ENCODE data around the gene TMEM129.

TMEM129 gene
- total RNA-seq: 19.6 to 26.4 (median 21.8) reads per million in 4 donors

- peak; percentile 91 to 97 (median 94) for DNase-seq
Measured at GRCh38 chr4:1721003-1721665, at the start of gene TMEM129, which contains the start of gene TACC3. Gene TMEM129 (minus strand): TSS chr4:1721323. CDS start chr4:1720837, 486 bp downstream. Gene TACC3 (plus strand): TSS chr4:1721521. CDS start chr4:1723422, 1,901 bp downstream.

GRCh38 chr4:1770791-1771231, 49.7 kb upstream of the TMEM129 start:
- no peak for DNase-seq

- DNase-seq: no peak
Measured at GRCh38 chr4:1770245-1770644, 49.1 kb upstream of the TMEM129 start.

- no peak for DNase-seq
Measured at GRCh38 chr4:1769692-1770091, 48.6 kb upstream of the TMEM129 start.

GRCh38 chr4:1768367-1769034, 47.4 kb upstream of the TMEM129 start:
- DNase-seq: no peak

- DNase-seq: peak in 2 of 5 donors; percentile 9 to 20
Measured at GRCh38 chr4:1767770-1768366, 46.7 kb upstream of the TMEM129 start.

GRCh38 chr4:1767061-1767769, 46.1 kb upstream of the TMEM129 start:
- no peak for DNase-seq

- DNase-seq: no peak
Measured at GRCh38 chr4:1766106-1767060, 45.3 kb upstream of the TMEM129 start.

- DNase-seq: no peak
Measured at GRCh38 chr4:1765409-1766072, 44.4 kb upstream of the TMEM129 start.

GRCh38 chr4:1764670-1765069, 43.5 kb upstream of the TMEM129 start:
- DNase-seq: no peak

GRCh38 chr4:1763550-1764080, 42.5 kb upstream of the TMEM129 start:
- DNase-seq: no peak

GRCh38 chr4:1763070-1763549, 42.0 kb upstream of the TMEM129 start:
- DNase-seq: no peak

- no peak for DNase-seq
Measured at GRCh38 chr4:1762264-1763010, 41.3 kb upstream of the TMEM129 start.

- no peak for DNase-seq
Measured at GRCh38 chr4:1761130-1761689, 40.1 kb upstream of the TMEM129 start.

GRCh38 chr4:1760521-1761071, 39.5 kb upstream of the TMEM129 start:
- no peak for DNase-seq

- DNase-seq: no peak
Measured at GRCh38 chr4:1759818-1760223, 38.7 kb upstream of the TMEM129 start.

- DNase-seq: no peak
Measured at GRCh38 chr4:1759170-1759817, 38.2 kb upstream of the TMEM129 start.

GRCh38 chr4:1758306-1759121, 37.4 kb upstream of the TMEM129 start:
- DNase-seq: no peak
